Coronary artery (tissue), 2 donors: ENCODE measurements around the gene GRAMD4.

Experiments used
- DNase-seq: peaks from one replicate; pipeline ENCODE4 v3.0.0-alpha.2; 2017; ENCODE audit warnings: low spot score
- H3K27ac ChIP-seq, 2 donors: fragments of 200-600 bp; sonication (generic); one replicate each; pipeline ENCODE4 v1.5.1; 2016 to 2019
- H3K4me3 ChIP-seq: fragments of 200-600 bp; sonication (generic); 2 replicates; pipeline ENCODE4 v1.5.1; 2016; ENCODE audit warnings: mild to moderate bottlenecking, moderate library complexity
- CTCF ChIP-seq: fragments of 200-600 bp; sonication (generic); IDR thresholded peaks from one replicate; pipeline ENCODE4 v1.5.1; 2019; ENCODE audit warnings: antibody characterized with exemption

The GRAMD4 gene

GRCh38 chr22:46584081-46584921 lies 35.9 kb upstream of the GRAMD4 start:
- no peak for TF ChIP-seq CTCF
- H3K27ac ChIP-seq, result no peak overlapping the region
- DNase-seq, result no peak

GRCh38 chr22:46585340-46586122 lies 34.7 kb upstream of the GRAMD4 start:
- no peak for TF ChIP-seq CTCF
- DNase-seq, result no peak
- Histone ChIP-seq H3K4me3 (no peak overlapping the region), H3K27ac (no peak overlapping the region)

More at GRCh38 chr22:46584081-46584921, 35.9 kb upstream of the GRAMD4 start:
- no peak overlapping the region for H3K4me3 ChIP-seq

- Histone ChIP-seq H3K4me3 (no peak overlapping the region), H3K27ac (no peak overlapping the region)
- no peak for TF ChIP-seq CTCF
- no peak for DNase-seq
Observed at GRCh38 chr22:46586123-46586519, 34.1 kb upstream of the GRAMD4 start.

- DNase-seq, result no peak
- H3K4me3 ChIP-seq, result no peak overlapping the region
- no peak overlapping the region for H3K27ac ChIP-seq
- TF ChIP-seq CTCF, result no peak
Observed at GRCh38 chr22:46586531-46587011, 33.6 kb upstream of the GRAMD4 start.

GRCh38 chr22:46587061-46587460 lies 33.1 kb upstream of the GRAMD4 start:
- no peak for TF ChIP-seq CTCF
- H3K4me3 ChIP-seq, result no peak overlapping the region
- H3K27ac ChIP-seq, result no peak overlapping the region
- DNase-seq, result no peak

- no peak overlapping the region for H3K27ac ChIP-seq
- peak overlapping the region; percentile 6 for H3K4me3 ChIP-seq
- no peak for TF ChIP-seq CTCF
- DNase-seq, result no peak
Observed at GRCh38 chr22:46587492-46588278, 32.5 kb upstream of the GRAMD4 start.
